Skeletal muscle satellite cell (primary cell): ENCODE data around the gene MAP3K20.

Experiments used
- H3K27me3 ChIP-seq: 2 replicates; pipeline ENCODE4 v1.7.0; 2013; ENCODE audit warnings: low read length; ENCODE audit not compliant: control insufficient read depth, insufficient read depth
- H3K36me3 ChIP-seq: 2 replicates; pipeline ENCODE4 v1.7.0; 2013; ENCODE audit warnings: mild to moderate bottlenecking, control low read depth, low read length; ENCODE audit not compliant: insufficient read depth
- H3K4me1 ChIP-seq: 2 replicates; pipeline ENCODE4 v1.7.0; 2013; ENCODE audit warnings: low read length; ENCODE audit not compliant: control insufficient read depth, insufficient read depth
- H3K4me2 ChIP-seq: 2 replicates; pipeline ENCODE4 v1.7.0; 2013; ENCODE audit warnings: mild to moderate bottlenecking, low read length
- H3K4me3 ChIP-seq: 2 replicates; pipeline ENCODE4 v1.7.0; 2013; ENCODE audit warnings: low read length
- H3K9ac ChIP-seq: 2 replicates; pipeline ENCODE4 v1.7.0; 2013; ENCODE audit warnings: mild to moderate bottlenecking, low read depth, low read length, moderate library complexity
- H3K9me3 ChIP-seq: replicated peaks from 2 replicates; pipeline ENCODE4 v1.7.0; 2013; ENCODE audit warnings: mild to moderate bottlenecking, control low read depth, low read length

MAP3K20 gene

GRCh38 chr2:173232956-173233744 lies 157.5 kb downstream of the MAP3K20 start:
- Histone ChIP-seq H3K4me3 (no peak overlapping the region), H3K4me1 (peaks cover 7% of the 10 kb centered on the region), H3K27me3 (no peaks in the 10 kb centered on the region), H3K9me3 (no peaks in the 10 kb centered on the region), H3K4me2 (no peak overlapping the region), H3K9ac (no peak overlapping the region), H3K36me3 (peaks cover 10% of the 10 kb centered on the region)

- peaks cover 15% of the 10 kb centered on the region for H3K36me3 ChIP-seq
- no peaks in the 10 kb centered on the region for H3K9me3 ChIP-seq
- peaks cover 7% of the 10 kb centered on the region for H3K4me1 ChIP-seq
- no peak overlapping the region for H3K9ac ChIP-seq
- H3K27me3 ChIP-seq, result no peaks in the 10 kb centered on the region
- H3K4me3 ChIP-seq, result no peak overlapping the region
- H3K4me2 ChIP-seq, result no peak overlapping the region
Observed at GRCh38 chr2:173235947-173236803, 160.5 kb downstream of the MAP3K20 start.

- Histone ChIP-seq H3K27me3 (no peaks in the 10 kb centered on the region), H3K9me3 (no peaks in the 10 kb centered on the region), H3K4me3 (no peak overlapping the region), H3K9ac (no peak overlapping the region), H3K4me2 (no peak overlapping the region), H3K36me3 (peaks cover 5% of the 10 kb centered on the region), H3K4me1 (no peaks in the 10 kb centered on the region)
Observed at GRCh38 chr2:173238385-173238784, 162.7 kb downstream of the MAP3K20 start.

- H3K27me3 ChIP-seq, result no peaks in the 10 kb centered on the region
- no peaks in the 10 kb centered on the region for H3K9me3 ChIP-seq
- peaks cover 5% of the 10 kb centered on the region for H3K36me3 ChIP-seq
- no peaks in the 10 kb centered on the region for H3K4me1 ChIP-seq
- H3K4me2 ChIP-seq, result no peak overlapping the region
- H3K4me3 ChIP-seq, result no peak overlapping the region
- H3K9ac ChIP-seq, result no peak overlapping the region
Observed at GRCh38 chr2:173238831-173239230, 163.2 kb downstream of the MAP3K20 start.

GRCh38 chr2:173239644-173240043 lies 164.0 kb downstream of the MAP3K20 start:
- no peaks in the 10 kb centered on the region for H3K9me3 ChIP-seq
- H3K4me2 ChIP-seq, result no peak overlapping the region
- H3K9ac ChIP-seq, result no peak overlapping the region
- H3K4me1 ChIP-seq, result no peaks in the 10 kb centered on the region
- peaks cover 5% of the 10 kb centered on the region for H3K36me3 ChIP-seq
- no peak overlapping the region for H3K4me3 ChIP-seq
- no peaks in the 10 kb centered on the region for H3K27me3 ChIP-seq

- no peaks in the 10 kb centered on the region for H3K9me3 ChIP-seq
- H3K9ac ChIP-seq, result no peak overlapping the region
- no peaks in the 10 kb centered on the region for H3K4me1 ChIP-seq
- no peak overlapping the region for H3K4me2 ChIP-seq
- H3K4me3 ChIP-seq, result no peak overlapping the region
- H3K27me3 ChIP-seq, result no peaks in the 10 kb centered on the region
- peaks cover 5% of the 10 kb centered on the region for H3K36me3 ChIP-seq
Observed at GRCh38 chr2:173240083-173240482, 164.4 kb downstream of the MAP3K20 start.

DNA sequence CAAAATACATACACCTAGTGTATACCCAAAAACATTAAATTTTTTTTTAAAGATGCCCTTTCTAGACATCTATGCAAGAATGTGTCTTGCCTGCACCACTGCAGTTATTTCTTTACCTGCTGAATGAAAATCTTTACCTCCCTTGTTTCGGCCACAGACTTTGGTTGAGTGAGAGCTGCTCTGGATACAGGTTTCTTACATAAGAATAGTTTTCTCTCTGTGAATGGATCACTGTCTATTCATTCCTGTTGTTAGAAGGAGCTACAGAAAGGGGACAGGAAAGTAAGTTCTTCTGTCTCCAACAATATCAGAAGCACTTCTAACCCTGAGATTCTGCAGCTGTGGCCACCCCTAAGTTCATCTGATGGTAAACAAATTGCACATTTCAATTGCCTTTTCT lies 166.0 kb downstream of the MAP3K20 start:
- Histone ChIP-seq H3K36me3 (peaks cover 10% of the 10 kb centered on the region), H3K9me3 (no peaks in the 10 kb centered on the region), H3K9ac (no peak overlapping the region), H3K4me2 (no peak overlapping the region), H3K4me3 (no peak overlapping the region), H3K4me1 (no peaks in the 10 kb centered on the region), H3K27me3 (no peaks in the 10 kb centered on the region)

DNA sequence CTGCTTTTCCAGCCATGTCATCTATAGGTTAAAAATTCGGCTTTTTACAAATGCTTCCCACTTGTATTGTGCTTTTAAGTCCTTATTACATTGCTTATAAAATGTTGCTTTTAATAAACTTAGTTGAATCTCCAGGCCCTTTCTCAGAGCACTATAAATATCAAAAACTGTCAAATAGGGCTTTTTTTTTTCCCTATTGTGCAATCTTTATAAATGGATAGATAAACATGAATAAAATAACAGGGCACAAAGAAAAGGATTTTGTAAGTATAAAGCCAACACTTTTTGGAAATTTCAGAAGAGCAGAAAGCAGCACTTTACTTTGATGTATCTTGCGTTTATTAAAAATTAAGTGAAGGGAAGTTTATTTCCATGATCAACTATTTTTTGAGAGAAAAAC lies 171.5 kb downstream of the MAP3K20 start:
- no peak overlapping the region for H3K4me2 ChIP-seq
- H3K36me3 ChIP-seq, result peaks cover 5% of the 10 kb centered on the region
- H3K4me3 ChIP-seq, result no peak overlapping the region

GRCh38 chr2:173248381-173248780 lies 172.7 kb downstream of the MAP3K20 start:
- Histone ChIP-seq H3K4me2 (no peak overlapping the region), H3K36me3 (peaks cover 5% of the 10 kb centered on the region), H3K27me3 (no peaks in the 10 kb centered on the region), H3K9ac (no peak overlapping the region), H3K9me3 (no peaks in the 10 kb centered on the region), H3K4me1 (no peaks in the 10 kb centered on the region), H3K4me3 (no peak overlapping the region)

More for the DNA sequence above, 171.5 kb downstream of the MAP3K20 start:
- no peaks in the 10 kb centered on the region for H3K27me3 ChIP-seq
- no peak overlapping the region for H3K9ac ChIP-seq
- H3K4me1 ChIP-seq, result no peaks in the 10 kb centered on the region
- no peaks in the 10 kb centered on the region for H3K9me3 ChIP-seq

DNA sequence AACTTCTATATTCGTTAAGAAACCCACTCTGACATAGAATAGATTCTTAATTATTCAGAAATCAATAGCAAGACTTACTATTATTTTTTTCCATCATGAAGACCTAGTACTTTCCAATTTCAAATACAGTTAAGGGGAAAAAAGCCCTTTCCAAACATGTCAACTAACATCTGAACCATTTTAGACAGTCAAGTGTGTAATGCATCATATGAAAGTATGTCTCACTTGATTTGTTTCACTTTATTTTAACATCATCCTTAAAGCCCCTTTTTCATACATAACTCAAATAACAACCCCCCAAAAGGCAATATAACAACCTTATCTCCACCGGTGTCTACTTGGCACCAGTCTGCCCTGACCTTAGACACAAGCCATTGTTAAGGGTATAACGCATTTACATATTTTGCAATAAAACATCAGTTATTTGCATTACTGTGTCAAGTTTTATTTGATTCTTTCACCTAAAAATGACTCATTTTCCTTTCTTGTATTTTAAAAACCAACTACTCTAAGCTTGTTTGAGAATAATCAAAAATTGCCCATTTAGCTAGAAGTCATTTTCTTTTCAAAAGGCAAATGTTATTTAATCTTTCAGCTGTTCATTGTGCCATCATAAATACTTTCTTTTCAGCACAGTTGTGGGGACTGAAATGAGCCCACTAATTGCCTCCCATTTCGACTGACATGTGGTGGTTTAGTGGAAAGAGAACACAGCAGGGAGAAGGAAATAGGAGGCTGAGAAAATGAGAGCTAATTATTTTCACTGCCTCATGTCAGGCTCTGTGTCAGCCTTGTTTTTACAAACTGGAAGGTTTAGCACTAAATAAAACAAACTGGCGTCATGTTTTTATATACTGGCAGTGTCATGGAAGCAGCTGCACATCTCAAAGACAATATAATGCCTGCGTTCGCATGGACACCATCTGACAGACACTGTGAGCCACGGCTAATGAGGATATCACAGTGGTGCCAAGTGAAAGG lies 174.3 kb downstream of the MAP3K20 start:
- Histone ChIP-seq H3K36me3 (peaks cover 5% of the 10 kb centered on the region), H3K4me2 (no peak overlapping the region), H3K4me3 (no peak overlapping the region), H3K4me1 (no peaks in the 10 kb centered on the region), H3K9me3 (no peaks in the 10 kb centered on the region), H3K9ac (no peak overlapping the region), H3K27me3 (no peaks in the 10 kb centered on the region)

- Histone ChIP-seq H3K36me3 (peaks cover 1% of the 10 kb centered on the region), H3K4me2 (no peak overlapping the region), H3K4me1 (no peaks in the 10 kb centered on the region), H3K4me3 (no peak overlapping the region), H3K27me3 (no peaks in the 10 kb centered on the region), H3K9me3 (no peaks in the 10 kb centered on the region), H3K9ac (no peak overlapping the region)
Observed at GRCh38 chr2:173251225-173251624, 175.6 kb downstream of the MAP3K20 start.
